Hematopoietic multipotent progenitor cell (in vitro differentiated cells): ENCODE results near the gene METTL9. TPM values are rescaled to one million over a fixed set of nuclear protein-coding genes. Genes with fewer than 3 reads are reported as not detected.
"Not testable (repeated sequence)": the region's sequence is repeated elsewhere in the genome, so short reads cannot be mapped to it uniquely, and the experiment has no call there.

Source experiments
- DNase-seq, 3 donors: peaks; one replicate each; pipeline ENCODE4 v3.0.0-alpha.2; 2011 to 2015; ENCODE audit warnings: low read depth in 2 of 3, low spot score in 2 of 3
- total RNA-seq: library from RNA; depleted of rRNA; stranded (reverse); fragments of >200 nt; gene quantifications from one replicate; pipeline ENCODE4 v1.2.3, GENCODE V29; 2012

Gene METTL9
- total RNA-seq, 1 donor, result 125 TPM

- DNase-seq, result no peak
Observed at GRCh38 chr16:21570676-21571017, 28.7 kb upstream of the METTL9 start.

- not testable (repeated sequence) for DNase-seq
Observed at GRCh38 chr16:21573506-21573905, 25.9 kb upstream of the METTL9 start.

GRCh38 chr16:21574372-21574771 is 25.0 kb upstream of the METTL9 start:
- no peak for DNase-seq

GRCh38 chr16:21576323-21576722 is 23.1 kb upstream of the METTL9 start:
- DNase-seq, result not testable (repeated sequence)

DNA sequence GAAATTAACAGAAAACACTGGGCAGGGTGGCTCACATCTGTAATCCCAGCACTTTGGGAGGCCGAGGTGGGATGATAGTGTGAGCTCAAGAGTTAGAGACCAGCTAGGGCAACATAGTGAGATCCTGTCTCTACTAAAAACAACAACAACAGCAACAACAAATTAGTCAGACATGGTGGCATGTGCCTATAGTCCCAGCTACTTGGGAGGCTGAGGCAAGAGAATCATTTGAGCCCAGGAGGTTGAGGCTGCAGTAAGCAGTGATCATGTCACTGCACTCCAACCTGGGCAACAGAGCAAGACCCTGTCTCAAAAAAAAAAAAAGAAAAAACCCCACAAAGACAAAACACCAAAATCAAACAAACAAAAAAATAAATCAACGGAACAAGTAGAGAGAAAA is 21.9 kb upstream of the METTL9 start:
- not testable (repeated sequence) for DNase-seq

GRCh38 chr16:21578311-21578710 is 21.1 kb upstream of the METTL9 start:
- DNase-seq, result not testable (repeated sequence)

DNA sequence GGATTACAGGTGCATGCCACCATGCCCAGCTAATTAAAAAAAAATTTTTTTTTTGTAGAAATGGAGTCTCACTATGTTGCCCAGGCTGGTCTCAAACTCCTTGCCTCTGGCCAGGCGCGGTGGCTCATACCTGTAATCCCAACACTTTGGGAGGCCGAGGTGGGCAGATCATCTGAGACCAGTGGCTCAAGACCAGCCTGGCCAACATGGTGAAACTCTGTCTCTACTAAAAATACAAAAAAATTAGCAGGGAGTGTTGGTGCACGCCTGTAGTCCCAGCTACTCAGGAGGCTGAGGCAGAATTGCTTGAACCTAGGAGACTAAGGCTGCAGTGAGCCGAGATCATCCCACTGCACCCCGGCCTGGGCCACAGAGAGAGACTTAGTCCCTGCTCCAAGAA is 19.2 kb upstream of the METTL9 start:
- DNase-seq, result not testable (repeated sequence)

DNA sequence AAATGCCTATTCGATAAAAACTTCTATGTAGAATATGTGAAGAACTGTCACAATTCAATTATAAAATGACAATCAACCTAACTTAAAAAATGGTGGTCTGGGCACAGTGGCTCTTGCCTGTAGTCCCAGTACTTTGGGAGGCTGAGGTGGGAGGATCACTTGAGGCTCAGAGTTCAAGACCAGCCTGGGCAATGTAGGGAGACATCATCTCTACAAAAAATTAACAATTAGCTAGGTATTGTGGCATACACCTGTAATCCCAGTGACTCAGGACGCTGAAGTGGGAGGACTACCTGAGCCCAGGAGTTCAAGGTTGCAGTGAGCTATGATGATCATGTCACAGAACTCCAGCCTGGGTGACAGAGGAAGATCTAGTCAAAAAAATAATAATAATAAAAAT is 18.6 kb upstream of the METTL9 start:
- DNase-seq, result no peak

- no peak for DNase-seq
Observed at GRCh38 chr16:21584817-21585216, 14.6 kb upstream of the METTL9 start.

DNA sequence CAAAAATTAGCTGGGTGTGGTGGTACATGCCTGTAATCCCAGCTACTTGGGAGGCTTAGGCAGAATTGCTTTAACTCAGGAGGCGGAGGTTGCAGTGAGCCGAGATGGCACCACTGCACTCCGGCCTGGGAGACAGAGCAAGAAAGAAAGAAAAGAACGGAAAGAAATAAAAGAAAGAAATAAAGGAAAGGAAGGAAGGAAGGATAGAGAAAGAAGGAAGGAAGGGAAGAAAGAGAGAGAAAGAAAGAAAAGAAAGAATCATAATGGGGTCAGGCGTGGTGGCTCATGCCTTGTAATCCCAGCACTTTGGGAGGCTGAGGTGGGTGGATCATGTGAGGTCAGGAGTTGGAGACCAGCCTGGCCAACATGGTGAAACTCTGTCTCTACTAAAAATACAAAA is 10.8 kb upstream of the METTL9 start:
- DNase-seq, result not testable (repeated sequence)

DNA sequence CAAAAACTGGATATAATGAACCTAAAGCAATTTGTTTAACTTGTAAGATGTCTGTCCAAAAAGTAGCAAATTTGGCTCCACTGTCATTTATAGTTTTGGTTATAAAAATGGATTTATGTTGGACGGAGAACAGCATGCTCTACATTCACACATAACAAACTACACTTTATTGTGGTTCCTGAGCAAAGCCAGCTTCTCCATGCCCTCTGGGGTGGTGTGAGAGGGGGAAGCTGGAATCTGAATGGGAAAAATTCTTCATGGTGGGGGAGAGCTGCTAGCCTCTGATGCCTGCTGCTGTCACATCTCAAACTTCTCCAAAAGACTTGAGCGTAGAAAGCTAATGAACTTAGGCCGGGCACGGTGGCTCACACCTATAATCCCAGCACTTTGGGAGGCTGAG is 9.8 kb upstream of the METTL9 start:
- DNase-seq, result no peak

DNA sequence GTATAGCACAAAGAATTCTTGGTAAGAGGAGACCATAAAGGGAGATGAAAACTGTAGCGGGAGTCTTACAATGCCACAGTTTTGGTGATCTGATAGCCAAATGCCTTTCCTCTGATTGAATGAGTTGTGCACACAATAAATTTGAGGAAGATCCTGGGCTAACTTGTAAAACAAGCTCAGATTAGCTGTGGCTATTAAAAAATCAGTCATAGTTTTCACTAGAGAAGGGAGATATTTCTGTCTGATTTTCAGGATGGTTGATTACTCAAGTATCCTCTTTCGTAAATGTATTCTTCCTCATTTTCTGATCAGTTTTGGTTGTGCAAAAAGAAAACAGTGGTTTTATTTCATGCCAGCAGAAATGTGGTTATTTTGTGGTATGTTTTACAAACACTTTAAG is 9.1 kb upstream of the METTL9 start:
- no peak for DNase-seq

DNA sequence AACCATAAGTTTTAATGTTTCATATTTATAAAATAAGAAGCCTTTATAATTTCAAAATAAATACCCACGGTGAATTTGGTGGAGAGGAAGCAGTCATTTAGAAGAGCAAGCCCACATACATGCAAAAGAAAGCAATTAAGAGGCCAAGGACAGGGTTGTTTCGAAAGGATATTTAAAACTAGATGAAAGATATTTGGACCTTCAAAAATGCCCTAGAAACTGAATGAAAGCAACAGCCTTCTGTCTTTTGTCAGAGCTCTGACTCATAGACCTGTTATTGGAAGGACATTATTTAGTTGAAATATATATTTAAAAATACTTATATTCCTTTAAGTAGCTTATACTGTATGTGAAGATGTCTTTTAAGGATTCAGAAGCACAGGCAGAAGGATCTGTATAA is 8.6 kb upstream of the METTL9 start:
- no peak for DNase-seq

GRCh38 chr16:21592191-21592590 is 7.2 kb upstream of the METTL9 start:
- no peak for DNase-seq

DNA sequence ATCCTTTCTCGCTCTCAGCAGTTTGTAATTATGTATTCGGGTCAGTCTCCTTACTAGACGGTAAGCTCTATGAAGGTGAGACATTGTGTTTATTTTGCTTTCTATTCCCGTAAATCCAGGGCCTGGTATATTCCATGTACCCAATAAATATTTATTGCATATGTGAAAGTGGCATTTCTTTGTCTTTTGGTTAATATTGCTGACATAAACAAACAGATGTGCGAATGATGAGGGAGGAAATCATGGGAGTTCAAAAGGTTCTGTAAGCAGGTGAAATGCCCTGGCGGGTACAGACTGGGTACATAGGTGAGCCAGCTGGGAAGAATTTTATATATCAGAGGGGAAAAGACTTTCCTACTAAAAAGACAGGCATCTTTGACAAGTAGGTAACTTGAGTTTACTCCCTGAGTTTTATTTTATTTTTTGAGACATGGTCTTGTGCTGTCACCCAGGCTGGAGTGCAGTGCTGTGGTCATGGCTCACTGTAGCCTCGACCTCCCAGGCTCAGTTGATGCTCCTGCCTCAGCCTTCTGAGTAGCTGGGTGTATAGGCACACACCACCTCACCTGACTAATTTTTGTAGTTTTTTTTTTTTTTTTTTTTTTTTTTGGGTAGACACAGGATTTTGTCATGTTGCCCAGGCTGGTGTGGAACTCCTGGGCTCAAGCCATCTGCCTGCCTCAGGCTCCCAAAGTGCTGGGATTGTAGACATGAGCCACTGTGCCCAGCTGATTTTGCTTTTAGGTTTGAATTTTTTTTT is 5.7 kb upstream of the METTL9 start:
- DNase-seq, result no peak

DNA sequence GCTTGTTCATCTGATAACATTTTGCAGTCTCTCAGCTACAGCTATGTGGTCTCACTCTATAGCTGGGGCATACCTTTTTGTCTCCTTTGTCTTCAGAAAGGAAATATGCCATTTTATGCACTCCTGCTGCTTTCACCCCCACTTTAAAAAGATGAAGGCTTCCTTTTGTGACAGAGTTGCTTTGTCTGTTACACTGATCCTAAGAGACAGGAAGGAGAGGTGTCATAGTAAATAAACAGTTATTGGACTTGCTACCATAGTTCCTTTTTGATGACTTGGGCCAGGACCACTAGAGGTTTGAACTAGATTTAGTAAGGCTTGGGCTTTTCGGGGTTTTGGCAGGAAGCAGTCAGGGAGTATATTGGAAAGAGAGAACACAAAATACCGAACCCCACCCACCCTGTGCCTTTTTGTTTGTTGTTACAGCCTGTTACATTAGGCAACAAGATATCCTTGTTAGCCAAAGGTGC is 1.8 kb upstream of the METTL9 start:
- no peak for DNase-seq

DNA sequence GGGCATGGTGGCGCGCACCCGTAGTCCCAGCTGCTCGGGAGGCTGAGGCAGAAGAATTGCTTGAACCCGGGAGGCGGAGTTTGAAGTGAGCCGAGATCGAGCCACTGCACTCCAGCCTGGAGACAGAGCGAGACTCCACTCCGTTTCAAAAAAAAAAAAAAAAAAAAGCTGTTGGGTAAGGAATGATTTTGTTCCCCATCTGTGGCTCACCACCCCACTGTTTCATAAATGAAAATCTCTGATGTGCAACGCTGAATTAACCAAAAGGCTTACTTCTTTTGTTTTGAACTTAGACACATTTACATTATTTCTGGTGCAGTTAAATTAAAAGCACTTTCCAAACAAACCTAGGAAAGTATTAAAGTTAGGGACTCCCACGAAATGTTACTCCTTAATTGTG is 1.2 kb upstream of the METTL9 start:
- no peak for DNase-seq

- DNase-seq, result peak in 2 of 3 donors; percentile 36 to 60
Observed at GRCh38 chr16:21598701-21599121, 666 bp upstream of the METTL9 start.

- DNase-seq, result peak; percentile 13 to 52 (median 24)
Observed at GRCh38 chr16:21600031-21600773, 825 bp downstream of the METTL9 start.

- no peak for DNase-seq
Observed at GRCh38 chr16:21602785-21603184, 3.4 kb downstream of the METTL9 start.

DNA sequence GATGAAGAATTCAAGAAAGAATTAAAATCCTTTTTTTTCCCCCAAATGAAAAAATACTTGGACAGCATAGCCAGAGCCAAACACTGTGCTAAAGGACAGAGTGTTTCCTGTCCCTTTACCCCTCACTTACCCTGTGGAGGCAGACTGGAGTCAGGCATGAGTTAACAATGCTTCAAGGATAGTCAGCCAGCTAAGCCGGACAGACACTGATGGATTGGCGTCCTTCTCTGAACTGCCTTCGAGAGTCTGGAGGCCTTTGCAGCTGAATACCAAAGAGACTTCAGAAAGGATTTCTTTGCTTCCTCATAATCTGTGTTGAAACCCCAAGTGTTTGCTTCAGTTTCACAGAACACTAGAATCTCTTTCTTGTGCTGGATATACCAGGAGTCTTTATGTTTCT is 4.6 kb downstream of the METTL9 start:
- no peak for DNase-seq

- not testable (repeated sequence) for DNase-seq
Observed at GRCh38 chr16:21605848-21606247, 6.5 kb downstream of the METTL9 start.
